AG04450 (cell line): ENCODE data around the gene SMARCE1. TPM values are rescaled to one million over a fixed set of nuclear protein-coding genes. Genes with fewer than 3 reads are reported as not detected.

Experiments used
- CTCF ChIA-PET: fragments of 300-600, 350-600 bp; formaldehyde crosslinking; extraction: SDS; loops from one replicate; lab custom pipeline; 2022; ENCODE audit warnings: antibody characterized with exemption, inconsistent platforms; lab: Charles Lee
- POLR2A ChIA-PET: fragments of 350-600 bp; formaldehyde crosslinking; extraction: SDS; loops from one replicate; lab custom pipeline; 2021; ENCODE audit warnings: antibody characterized with exemption, inconsistent platforms; lab: Yijun Ruan, JAX
- DNase-seq: peaks from one replicate; pipeline ENCODE4 v3.0.0-alpha.2; 2011; ENCODE audit warnings: low read depth, low spot score
- H3K27ac ChIP-seq: one replicate; pipeline ENCODE4 v1.5.1; 2012; ENCODE audit warnings: low read depth, low read length, control low read depth
- H3K27me3 ChIP-seq: one replicate; pipeline ENCODE4 v1.6.0; 2012; ENCODE audit warnings: low read length; ENCODE audit not compliant: control insufficient read depth, insufficient read depth
- H3K4me3 ChIP-seq: 2 replicates; pipeline ENCODE4 v1.5.1; 2011; ENCODE audit warnings: mild to moderate bottlenecking, low read depth, low read length, control low read depth
- H3K9me3 ChIP-seq: 2 replicates; pipeline ENCODE4 v1.5.1; 2012; ENCODE audit warnings: low read length; ENCODE audit not compliant: control insufficient read depth, insufficient read depth
- polyA plus RNA-seq: library from polyadenylated mRNA; depleted of rRNA; stranded (reverse); fragments of >200 nt; gene quantifications from 2 replicates; pipeline ENCODE4 v1.2.3, GENCODE V29; 2011
- TF ChIP-seq, protein P1 (sequence below): IDR thresholded peaks from 2 replicates; pipeline ENCODE4 v1.5.1; 2011; ENCODE audit warnings: low read depth, low read length, control low read depth, inconsistent platforms

Gene SMARCE1
- polyA plus RNA-seq, 1 experiment = 111 TPM

DNA sequence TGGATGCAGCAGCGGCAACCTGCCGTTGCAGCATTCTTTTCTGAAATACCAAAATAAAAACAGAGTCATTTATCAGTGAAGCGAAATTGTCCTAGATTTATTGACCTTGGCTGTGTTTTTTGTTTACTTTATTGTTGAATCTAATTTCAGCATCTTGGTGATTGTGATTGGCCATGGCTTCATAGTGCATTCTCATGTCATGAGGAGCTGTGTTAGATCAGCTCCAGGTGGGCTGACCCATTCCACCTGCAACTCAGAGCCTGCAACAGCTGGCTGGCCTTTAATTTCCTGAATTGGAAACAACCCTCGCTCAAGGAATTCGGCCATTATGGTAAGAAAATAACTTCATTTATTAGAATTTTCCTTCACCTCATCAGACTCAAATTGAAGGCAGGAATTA, 39.5 kb upstream of the SMARCE1 start:
- peaks cover 15% of the 10 kb centered on the region for H3K27me3 ChIP-seq
- H3K4me3 ChIP-seq = no peak overlapping the region
- TF ChIP-seq, protein P1, sequence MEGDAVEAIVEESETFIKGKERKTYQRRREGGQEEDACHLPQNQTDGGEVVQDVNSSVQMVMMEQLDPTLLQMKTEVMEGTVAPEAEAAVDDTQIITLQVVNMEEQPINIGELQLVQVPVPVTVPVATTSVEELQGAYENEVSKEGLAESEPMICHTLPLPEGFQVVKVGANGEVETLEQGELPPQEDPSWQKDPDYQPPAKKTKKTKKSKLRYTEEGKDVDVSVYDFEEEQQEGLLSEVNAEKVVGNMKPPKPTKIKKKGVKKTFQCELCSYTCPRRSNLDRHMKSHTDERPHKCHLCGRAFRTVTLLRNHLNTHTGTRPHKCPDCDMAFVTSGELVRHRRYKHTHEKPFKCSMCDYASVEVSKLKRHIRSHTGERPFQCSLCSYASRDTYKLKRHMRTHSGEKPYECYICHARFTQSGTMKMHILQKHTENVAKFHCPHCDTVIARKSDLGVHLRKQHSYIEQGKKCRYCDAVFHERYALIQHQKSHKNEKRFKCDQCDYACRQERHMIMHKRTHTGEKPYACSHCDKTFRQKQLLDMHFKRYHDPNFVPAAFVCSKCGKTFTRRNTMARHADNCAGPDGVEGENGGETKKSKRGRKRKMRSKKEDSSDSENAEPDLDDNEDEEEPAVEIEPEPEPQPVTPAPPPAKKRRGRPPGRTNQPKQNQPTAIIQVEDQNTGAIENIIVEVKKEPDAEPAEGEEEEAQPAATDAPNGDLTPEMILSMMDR = no peak
- H3K9me3 ChIP-seq = no peaks in the 10 kb centered on the region
- ChIA-PET POLR2A (no interaction called here), CTCF (no interaction called here)
- no peak for DNase-seq
- no peak overlapping the region for H3K27ac ChIP-seq

DNA sequence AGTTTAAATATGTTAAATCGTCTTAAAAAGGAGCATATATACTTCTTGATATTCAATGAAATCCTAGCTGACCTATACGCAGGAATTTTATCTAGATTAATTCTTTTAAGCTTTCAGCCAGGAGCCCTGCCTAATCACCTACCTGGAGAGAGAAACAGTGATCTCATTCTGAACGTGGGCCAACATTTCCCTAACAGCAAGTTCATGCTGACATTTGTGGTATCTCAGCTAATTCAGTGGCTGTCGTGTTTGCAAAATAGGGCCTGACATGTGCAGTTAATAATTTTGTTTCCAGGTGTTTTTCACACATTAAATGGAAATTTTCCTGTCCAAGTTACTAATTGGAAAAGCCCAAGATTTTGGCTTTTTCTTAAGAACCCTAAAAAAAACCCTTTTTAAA, 38.6 kb upstream of the SMARCE1 start:
- POLR2A ChIA-PET = no interaction called here
- H3K4me3 ChIP-seq = no peak overlapping the region
- no peak for DNase-seq
- CTCF ChIA-PET = no interaction called here
- no peak overlapping the region for H3K27ac ChIP-seq
- no peaks in the 10 kb centered on the region for H3K9me3 ChIP-seq
- TF ChIP-seq, protein P1 = no peak
- peaks cover 13% of the 10 kb centered on the region for H3K27me3 ChIP-seq

DNA sequence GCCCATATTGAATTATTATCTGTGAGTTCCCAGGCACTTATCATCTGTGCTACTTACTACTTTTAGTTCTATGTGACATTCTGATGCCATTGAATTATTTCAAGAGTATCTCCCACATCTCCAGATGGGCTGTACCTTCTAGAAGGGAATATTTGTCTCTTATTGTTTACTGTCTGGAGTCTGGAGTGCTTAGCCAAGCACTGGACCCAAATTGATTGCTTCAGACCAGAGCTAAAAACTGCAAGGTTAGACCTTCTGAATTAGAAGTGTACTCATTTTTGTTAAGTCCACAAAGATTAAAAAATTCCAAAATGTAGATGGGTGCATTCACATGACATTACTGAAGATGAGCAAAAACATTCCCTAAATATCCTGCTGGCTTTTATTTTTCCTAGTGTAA, 33.4 kb upstream of the SMARCE1 start:
- TF ChIP-seq, protein P1 = no peak
- DNase-seq = no peak
- ChIA-PET POLR2A (no interaction called here), CTCF (interaction anchor here (2.1 kb wide), 1 partner anchor 61 kb away, joined by 5 read pairs; no protein-coding TSS in a partner anchor)
- Histone ChIP-seq H3K9me3 (no peaks in the 10 kb centered on the region), H3K27me3 (peaks cover 32% of the 10 kb centered on the region), H3K4me3 (no peak overlapping the region), H3K27ac (no peak overlapping the region)

DNA sequence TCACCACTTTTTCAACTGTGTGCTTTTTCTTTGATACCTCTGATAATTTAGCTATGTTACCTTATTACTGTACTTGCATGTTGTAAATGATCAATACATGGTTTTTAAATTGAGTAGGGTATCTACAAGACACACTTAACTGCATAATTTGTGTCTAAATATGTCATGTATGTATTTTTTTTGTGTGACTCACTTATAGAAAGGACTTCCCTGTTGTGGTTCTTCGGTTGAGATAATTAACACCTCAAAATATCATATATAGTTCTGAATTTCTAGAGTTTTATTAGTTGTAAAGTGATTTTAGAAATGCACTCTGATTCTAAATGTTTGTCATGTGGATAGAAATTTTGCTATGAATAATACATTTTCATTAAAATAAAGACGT, 31.9 kb upstream of the SMARCE1 start:
- CTCF ChIA-PET = interaction anchor here (2.1 kb wide), 1 partner anchor 60 kb away, joined by 5 read pairs; no protein-coding TSS in a partner anchor
- TF ChIP-seq, protein P1 = no peak
- no peak for DNase-seq
- no peak overlapping the region for H3K4me3 ChIP-seq
- POLR2A ChIA-PET = no interaction called here
- H3K27me3 ChIP-seq = peaks cover 32% of the 10 kb centered on the region
- H3K9me3 ChIP-seq = no peaks in the 10 kb centered on the region
- H3K27ac ChIP-seq = no peak overlapping the region

DNA sequence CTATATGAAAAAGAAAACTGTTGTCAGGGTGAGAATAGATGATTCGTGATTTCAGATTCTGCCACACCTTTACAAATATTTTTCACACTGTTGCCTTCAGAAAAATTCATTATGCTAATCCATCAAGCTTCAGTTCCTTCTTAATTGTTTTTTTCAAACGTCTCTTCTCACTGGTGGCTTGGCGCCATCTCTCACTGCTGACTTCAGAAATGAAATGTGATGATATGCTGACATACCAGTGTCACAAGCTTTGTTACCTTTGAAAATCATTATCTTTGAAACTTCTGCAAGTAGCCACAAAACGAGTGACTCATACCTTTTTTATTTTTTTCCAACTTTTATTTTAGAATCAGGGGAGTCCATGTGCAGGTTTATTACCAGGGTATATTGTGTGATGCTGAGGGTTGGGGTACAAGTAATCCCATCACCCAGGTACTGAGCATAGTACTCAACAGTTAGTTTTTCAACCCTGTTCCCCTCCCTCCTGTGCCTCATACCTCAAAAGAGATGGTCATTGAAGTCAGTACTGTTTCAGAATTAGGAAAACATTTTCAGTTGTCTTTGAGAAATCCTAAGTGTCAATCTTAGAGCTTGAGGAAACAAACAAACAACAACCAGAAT, 31.4 kb upstream of the SMARCE1 start:
- Histone ChIP-seq H3K27ac (no peak overlapping the region), H3K4me3 (no peak overlapping the region), H3K27me3 (peaks cover 30% of the 10 kb centered on the region), H3K9me3 (no peaks in the 10 kb centered on the region)
- POLR2A ChIA-PET = no interaction called here
- no peak for DNase-seq
- CTCF ChIA-PET = interaction anchor here (2.1 kb wide), 1 partner anchor 59 kb away, joined by 5 read pairs; no protein-coding TSS in a partner anchor
- TF ChIP-seq, protein P1 = no peak
